ENCODE data around the gene FMNL2. TPM values are rescaled to one million over a fixed set of nuclear protein-coding genes. Genes with fewer than 3 reads are reported as not detected.
"Not testable (repeated sequence)": the region's sequence is repeated elsewhere in the genome, so short reads cannot be mapped to it uniquely, and the experiment has no call there.

FMNL2 gene
- total RNA-seq, 1 donor from 2014 or later = 12.0 TPM

DNA sequence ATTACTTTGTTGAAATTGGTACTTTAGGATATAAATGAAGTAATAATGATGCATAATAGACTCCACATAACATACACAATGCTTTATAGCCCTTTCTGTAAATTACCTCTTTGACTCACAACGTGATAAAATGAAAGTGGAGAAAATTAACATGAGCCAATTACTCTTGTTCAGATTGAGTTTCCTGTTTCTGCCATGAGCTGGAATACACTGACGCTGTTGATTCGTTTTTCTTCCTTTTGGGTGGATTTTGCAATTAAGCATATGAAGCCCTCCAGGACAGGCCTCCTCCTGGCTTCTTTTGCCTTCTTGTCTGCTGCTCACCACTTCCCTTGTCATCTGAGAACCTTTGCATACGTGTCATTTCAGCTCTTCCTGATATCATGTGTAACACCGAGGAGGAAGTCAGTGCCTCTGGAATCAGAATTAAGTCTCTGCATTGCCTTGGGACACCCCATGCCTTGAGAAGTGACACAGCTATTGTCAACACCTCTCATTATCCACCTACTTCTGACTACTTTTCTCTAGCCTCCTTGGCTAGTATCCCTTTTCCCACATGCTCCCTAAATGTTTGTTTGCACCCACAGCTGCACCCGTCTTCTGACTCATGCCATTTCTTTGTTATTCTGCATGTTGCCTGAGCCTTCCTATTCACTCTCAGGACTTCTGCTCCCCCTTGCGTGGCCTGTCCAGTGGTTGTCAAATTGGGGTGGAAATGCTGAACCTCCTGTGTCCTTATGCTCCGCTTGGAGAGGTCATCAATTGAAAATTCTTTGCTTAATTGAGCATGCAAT lies 134.1 kb downstream of the FMNL2 start:
- Histone ChIP-seq H3K4me3 (no peak overlapping the region), H3K27ac (peak overlapping the region; percentile 22 to 45), H3K4me1 (peaks cover 4 to 50% of the 10 kb centered on the region in 2 donors), H3K36me3 (no peaks in the 10 kb centered on the region), H3K27me3 (no peaks in the 10 kb centered on the region), H3K9me3 (no peaks in the 10 kb centered on the region)
- TF ChIP-seq, protein P1, sequence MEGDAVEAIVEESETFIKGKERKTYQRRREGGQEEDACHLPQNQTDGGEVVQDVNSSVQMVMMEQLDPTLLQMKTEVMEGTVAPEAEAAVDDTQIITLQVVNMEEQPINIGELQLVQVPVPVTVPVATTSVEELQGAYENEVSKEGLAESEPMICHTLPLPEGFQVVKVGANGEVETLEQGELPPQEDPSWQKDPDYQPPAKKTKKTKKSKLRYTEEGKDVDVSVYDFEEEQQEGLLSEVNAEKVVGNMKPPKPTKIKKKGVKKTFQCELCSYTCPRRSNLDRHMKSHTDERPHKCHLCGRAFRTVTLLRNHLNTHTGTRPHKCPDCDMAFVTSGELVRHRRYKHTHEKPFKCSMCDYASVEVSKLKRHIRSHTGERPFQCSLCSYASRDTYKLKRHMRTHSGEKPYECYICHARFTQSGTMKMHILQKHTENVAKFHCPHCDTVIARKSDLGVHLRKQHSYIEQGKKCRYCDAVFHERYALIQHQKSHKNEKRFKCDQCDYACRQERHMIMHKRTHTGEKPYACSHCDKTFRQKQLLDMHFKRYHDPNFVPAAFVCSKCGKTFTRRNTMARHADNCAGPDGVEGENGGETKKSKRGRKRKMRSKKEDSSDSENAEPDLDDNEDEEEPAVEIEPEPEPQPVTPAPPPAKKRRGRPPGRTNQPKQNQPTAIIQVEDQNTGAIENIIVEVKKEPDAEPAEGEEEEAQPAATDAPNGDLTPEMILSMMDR (IDR thresholded peaks at IDR 0.05) = no peak
- no peak for DNase-seq (ENCODE audit: low spot score in 2 of 2)
- intact Hi-C loops (cut with DNase I) = no loop called here

GRCh38 chr2:152470861-152471854 lies 136.2 kb downstream of the FMNL2 start:
- TF ChIP-seq, protein P1 (IDR thresholded peaks at IDR 0.05) = no peak
- Histone ChIP-seq H3K36me3 (no peaks in the 10 kb centered on the region), H3K4me3 (no peak overlapping the region), H3K9me3 (no peaks in the 10 kb centered on the region), H3K27me3 (no peaks in the 10 kb centered on the region), H3K4me1 (peaks cover 0 to 34% of the 10 kb centered on the region in 2 donors), H3K27ac (peak overlapping the region; percentile 26 to 32)
- intact Hi-C loops (cut with DNase I) = no loop called here
- no peak for DNase-seq (ENCODE audit: low spot score in 2 of 2)

- Histone ChIP-seq H3K4me3 (no peak overlapping the region), H3K27me3 (no peaks in the 10 kb centered on the region), H3K4me1 (peaks cover 0 to 24% of the 10 kb centered on the region in 2 donors), H3K9me3 (no peaks in the 10 kb centered on the region), H3K36me3 (no peaks in the 10 kb centered on the region), H3K27ac (no peak overlapping the region)
- intact Hi-C loops (cut with DNase I) = no loop called here
- TF ChIP-seq, protein P1 (IDR thresholded peaks at IDR 0.05) = no peak
- no peak for DNase-seq (ENCODE audit: low spot score in 2 of 2)
These were observed 137.5 kb downstream of the FMNL2 start for GRCh38 chr2:152472481-152472887.

GRCh38 chr2:152473151-152473857 lies 138.3 kb downstream of the FMNL2 start:
- intact Hi-C loops (cut with DNase I) = no loop called here
- H3K9me3 ChIP-seq = no peaks in the 10 kb centered on the region
- TF ChIP-seq, protein P1 (IDR thresholded peaks at IDR 0.05) = no peak
- H3K4me1 ChIP-seq = peaks cover 0 to 18% of the 10 kb centered on the region in 2 donors
- no peak for DNase-seq (ENCODE audit: low spot score in 2 of 2)
- no peaks in the 10 kb centered on the region for H3K36me3 ChIP-seq
- H3K27me3 ChIP-seq = no peaks in the 10 kb centered on the region
- H3K27ac ChIP-seq = no peak overlapping the region
- no peak overlapping the region for H3K4me3 ChIP-seq

- H3K27ac ChIP-seq; H3K4me3 ChIP-seq; DNase-seq (ENCODE audit: low spot score in 2 of 2); H3K9me3 ChIP-seq; intact Hi-C loops (cut with DNase I); H3K27me3 ChIP-seq; H3K36me3 ChIP-seq: not testable (repeated sequence)
- H3K4me1 ChIP-seq = peaks cover 0 to 18% of the 10 kb centered on the region in 2 donors
These were observed 139.5 kb downstream of the FMNL2 start for GRCh38 chr2:152474523-152474922.
